GM12878 (cell line): ENCODE measurements around the gene SLC38A8. TPM values are rescaled to one million over a fixed set of nuclear protein-coding genes. Genes with fewer than 3 reads are reported as not detected.

ENCODE experiments used
- ATAC-seq: fragments of 200-7000 bp; cut with Tn5 transposase; 3 replicates; pipeline ENCODE4 v1.9.1; 2020; ENCODE audit warnings: mild to moderate bottlenecking, moderate library complexity
- BruUV-seq: library from RNA; stranded (reverse); fragments of 400-500 nt; replicated peaks from 2 replicates; lab custom pipeline; 2021; lab: Mats Ljungman, UMichigan
- CTCF ChIA-PET: fragments of 300-600 bp; sonication (Branson Sonifier 250); formaldehyde crosslinking; extraction: SDS; loops from one replicate; lab custom pipeline; 2021; ENCODE audit warnings: inconsistent platforms; lab: Yijun Ruan, JAX
- POLR2A ChIA-PET: fragments of 350-600 bp; formaldehyde crosslinking; extraction: SDS; loops from one replicate; lab custom pipeline; 2021; ENCODE audit warnings: inconsistent platforms; lab: Charles Lee
- RAD21 ChIA-PET: fragments of 300-600 bp; sonication (Branson Sonifier 250); formaldehyde crosslinking; loops from one replicate; lab custom pipeline; 2023; ENCODE audit warnings: antibody characterized with exemption; ENCODE audit not compliant: unreplicated experiment; lab: Charles Lee
- SMC1A ChIA-PET: fragments of 300-600 bp; sonication (Branson Sonifier 250); formaldehyde crosslinking; loops from one replicate; lab custom pipeline; 2023; ENCODE audit not compliant: unreplicated experiment, uncharacterized antibody; lab: Charles Lee
- DNase-seq: peaks from one replicate; pipeline ENCODE4 v3.0.0-alpha.2; 2011; ENCODE audit warnings: low read depth, low spot score
- FAIRE-seq: peaks from 3 replicates; lab custom pipeline; 2011; peaks lifted over from hg19 to GRCh38; lab: Jason Lieb, UNC
- H2AFZ ChIP-seq: 2 replicates; pipeline ENCODE4 v1.6.0; 2011; ENCODE audit warnings: low read depth, low read length, control low read depth; ENCODE audit not compliant: control insufficient read depth
- H3K27ac ChIP-seq: 2 replicates; pipeline ENCODE4 v1.5.1; 2011; ENCODE audit warnings: control low read depth; ENCODE audit not compliant: control insufficient read depth, insufficient read depth
- H3K27me3 ChIP-seq, 2 experiments: replicated peaks in 1 of 2; 2 replicates each; pipeline versions ENCODE4 v1.6.0 to v1.6.1; 2011; ENCODE audit warnings: low read length in 1 of 2; ENCODE audit not compliant: control insufficient read depth in 2 of 2, insufficient read depth in 2 of 2
- H3K36me3 ChIP-seq, 2 experiments: 2 replicates each; pipeline ENCODE4 v1.5.1; 2011; ENCODE audit warnings: low read length in 1 of 2; ENCODE audit not compliant: control insufficient read depth in 2 of 2, insufficient read depth in 2 of 2
- H3K4me1 ChIP-seq: 2 replicates; pipeline ENCODE4 v1.6.1; 2011; ENCODE audit warnings: mild to moderate bottlenecking, low read length, moderate library complexity, mixed read lengths; ENCODE audit not compliant: control insufficient read depth, insufficient read depth
- H3K4me2 ChIP-seq: 2 replicates; pipeline ENCODE4 v1.6.0; 2011; ENCODE audit warnings: control low read depth; ENCODE audit not compliant: control insufficient read depth, insufficient read depth
- H3K4me3 ChIP-seq: fragments of 200-600 bp; sonication (generic); 2 replicates; pipeline ENCODE4 v1.5.1; 2016
- H3K79me2 ChIP-seq: 2 replicates; pipeline ENCODE4 v1.6.0; 2011; ENCODE audit warnings: low read length; ENCODE audit not compliant: control insufficient read depth, insufficient read depth
- H3K9ac ChIP-seq: 2 replicates; pipeline ENCODE4 v1.8.0; 2011; ENCODE audit warnings: low read length, control low read depth, mixed read lengths; ENCODE audit not compliant: control insufficient read depth, insufficient read depth
- H3K9me3 ChIP-seq: replicated peaks from 3 replicates; pipeline ENCODE4 v1.5.1; 2011; ENCODE audit warnings: mild to moderate bottlenecking, low read length; ENCODE audit not compliant: control insufficient read depth, insufficient read depth
- H4K20me1 ChIP-seq: 2 replicates; pipeline ENCODE4 v1.6.0; 2011; ENCODE audit not compliant: control insufficient read depth, insufficient read depth
- ATF7 ChIP-seq: fragments of 450-650 bp; IDR thresholded peaks from 2 replicates; pipeline ENCODE4 v1.6.1; 2016; ENCODE audit warnings: low read depth, mild to moderate bottlenecking
- DPF2 ChIP-seq: fragments of 450-650 bp; IDR thresholded peaks from 2 replicates; pipeline ENCODE4 v1.6.1; 2017; ENCODE audit warnings: mild to moderate bottlenecking
- EZH2 ChIP-seq: IDR thresholded peaks from 2 replicates; pipeline ENCODE4 v1.6.1; 2012; ENCODE audit warnings: low read depth, mild to moderate bottlenecking, control low read depth, inconsistent platforms, low read length, borderline replicate concordance; ENCODE audit not compliant: control insufficient read depth
- HDAC6 ChIP-seq: fragments of 200-600 bp; sonication (generic); IDR thresholded peaks from one replicate; pipeline ENCODE4 v1.8.0; 2017; ENCODE audit warnings: antibody characterized with exemption; ENCODE audit not compliant: unreplicated experiment
- RUNX3 ChIP-seq: IDR thresholded peaks from 2 replicates; pipeline ENCODE4 v1.6.1; 2012; ENCODE audit warnings: low read length, inconsistent platforms
- SRF ChIP-seq, 2 experiments: IDR thresholded peaks; 2 replicates each; pipeline ENCODE4 v1.6.1; 2011; ENCODE audit warnings: low read depth in 2 of 2, low read length in 2 of 2, mild to moderate bottlenecking in 1 of 2, moderate library complexity in 1 of 2
- USF1 ChIP-seq: IDR thresholded peaks from 2 replicates; pipeline ENCODE4 v1.6.1; 2011; ENCODE audit warnings: borderline replicate concordance, low read depth, mild to moderate bottlenecking, moderate library complexity, mixed read lengths, low read length; ENCODE audit not compliant: insufficient read depth; ENCODE audit errors: extremely low read length
- ZNF622 ChIP-seq: fragments of 450-650 bp; IDR thresholded peaks from 2 replicates; pipeline ENCODE4 v1.6.1; 2017; ENCODE audit warnings: mild to moderate bottlenecking, inconsistent platforms
- WGBS: methylation state at CpG from one replicate; pipeline ENCODE4 v1.1.6; 2016; ENCODE audit warnings: low lambda C conversion rate; ENCODE audit not compliant: insufficient replicate concordance, insufficient coverage; ENCODE audit errors: missing lambda C conversion rate; 5-methylcytosine and 5-hydroxymethylcytosine counted together
- in situ Hi-C: fragments of 300-500 bp; cut with MboI; formaldehyde crosslinking; loops from 9 replicates; pipeline ENCODE4 v1.14.3; 2018; ENCODE audit warnings: mixed read lengths
- intact Hi-C: fragments of 100-400 bp; cut with micrococcal nuclease; formaldehyde crosslinking; loops from one replicate; pipeline ENCODE4 v1.14.2; 2022; ENCODE audit not compliant: unreplicated experiment
- polyA plus RNA-seq, 11 experiments: library from polyadenylated mRNA; depleted of rRNA in 4 of 11; unstranded in 6 of 11; stranded (reverse) in 5 of 11; fragments of >200 nt; fragmentation: Nextera tagmentation in 4 of 11; fragmentation: Illumina TruSeq in 1 of 11; extraction: Ambion mirVana in 4 of 11; extraction: Trizol in 1 of 11; gene quantifications; 1 replicate in 1 of 11; 2 replicates in 10 of 11; pipeline versions ENCODE4 v1.2.1 to v1.2.3, GENCODE V29; 2011 to 2016; ENCODE audit warnings: inconsistent platforms in 2 of 11, missing spikeins in 2 of 11, low read depth in 1 of 11
- total RNA-seq, 4 experiments: library from RNA; depleted of rRNA in 3 of 4; stranded (reverse); fragments of >200 nt in 3 of 4; fragmentation: Illumina TruSeq in 1 of 4; extraction: Trizol in 1 of 4; gene quantifications; 2 replicates each; pipeline versions ENCODE4 v1.2.1 to v1.2.3, GENCODE V29; 2013 to 2021

Gene SLC38A8
- total and polyA plus RNA-seq, 10 of the 15 experiments (the other 5 are each of a cell fraction or from before 2014, with no cell fraction given): not detected

GRCh38 chr16:83977056-83977815 is 65.4 kb downstream of the SLC38A8 start (continued):
- TF ChIP-seq SRF (IDR thresholded peaks at IDR 0.05; ENCODE audit: low read depth in 2 of 2, low read length in 2 of 2): no peak
- no peak for TF ChIP-seq DPF2
- no peak for TF ChIP-seq ATF7
- TF ChIP-seq RUNX3: no peak
- no peak for TF ChIP-seq EZH2

GRCh38 chr16:83975590-83976260 is 66.9 kb downstream of the SLC38A8 start:
- RAD21 ChIA-PET: no interaction called here
- no peak overlapping the region for H3K4me3 ChIP-seq
- SMC1A ChIA-PET: no interaction called here
- no peak overlapping the region for H3K27ac ChIP-seq
- no peaks in the 10 kb centered on the region for H4K20me1 ChIP-seq
- ATAC-seq (no peak), FAIRE-seq (no peak), DNase-seq (no peak)
- TF ChIP-seq HDAC6 (no peak), ZNF622 (no peak), SRF (IDR thresholded peaks at IDR 0.05; ENCODE audit: low read depth in 2 of 2, low read length in 2 of 2) (no peak), USF1 (no peak)
- H3K4me1 ChIP-seq: no peaks in the 10 kb centered on the region
- POLR2A ChIA-PET: no interaction called here
- H3K27me3 ChIP-seq: no peaks in the 10 kb centered on the region
- no peak overlapping the region for H3K4me2 ChIP-seq
- BruUV-seq: no TSS peak
- intact Hi-C loops (no loop called here), in situ Hi-C loops (no loop called here)
- 54% methylated on average over 15 of the region's 15 CpGs for WGBS
- CTCF ChIA-PET: no interaction called here
- no peaks in the 10 kb centered on the region; the same call in 2 of the 3 replicates for H3K9me3 ChIP-seq
- no peaks in the 10 kb centered on the region for H3K36me3 ChIP-seq
- H3K9ac ChIP-seq: no peak overlapping the region
- H2AFZ ChIP-seq: no peak overlapping the region
- no peaks in the 10 kb centered on the region for H3K79me2 ChIP-seq
